Kidney (tissue), 14 donors: Measurements from ENCODE around the gene NUP98. TPM values are rescaled to one million over a fixed set of nuclear protein-coding genes. Genes with fewer than 3 reads are reported as not detected.

Experiments
- DNase-seq, 5 donors: peaks; one replicate each; pipeline ENCODE4 v3.0.0-alpha.2; 2013 to 2020
- FAIRE-seq: peaks from 2 replicates; lab custom pipeline; 2012; peaks lifted over from hg19 to GRCh38; lab: Jason Lieb, UNC
- H3K27ac ChIP-seq, 2 donors: one replicate each; pipeline ENCODE4 v1.7.0; 2013; ENCODE audit warnings: low read depth in 2 of 2, low read length in 2 of 2, inconsistent platforms in 1 of 2
- H3K27me3 ChIP-seq: one replicate; pipeline ENCODE4 v1.7.1; 2013; ENCODE audit warnings: low read length, inconsistent platforms; ENCODE audit not compliant: control insufficient read depth, insufficient read depth
- H3K36me3 ChIP-seq, 3 donors: one replicate each; pipeline versions ENCODE4 v1.7.0 to v1.7.1; 2013; ENCODE audit warnings: low read length in 3 of 3, control low read depth in 1 of 3, inconsistent platforms in 1 of 3; ENCODE audit not compliant: insufficient read depth in 3 of 3, control insufficient read depth in 2 of 3
- H3K4me1 ChIP-seq, 3 donors: one replicate each; pipeline versions ENCODE4 v1.7.0 to v1.7.1; 2013; ENCODE audit warnings: low read length in 3 of 3, inconsistent platforms in 1 of 3, low read depth in 1 of 3; ENCODE audit not compliant: control insufficient read depth in 2 of 3, insufficient read depth in 2 of 3
- H3K4me3 ChIP-seq, 3 donors: one replicate each; pipeline versions ENCODE4 v1.7.0 to v1.8.1; 2013; ENCODE audit warnings: low read length in 3 of 3, control low read depth in 1 of 3, inconsistent platforms in 1 of 3
- H3K9ac ChIP-seq, 3 donors: one replicate each; pipeline versions ENCODE4 v1.7.0 to v1.7.1; 2013; ENCODE audit warnings: low read length in 3 of 3, control low read depth in 1 of 3, inconsistent platforms in 1 of 3
- H3K9me3 ChIP-seq, 3 donors: one replicate each; pipeline versions ENCODE4 v1.7.0 to v1.7.1; 2013; ENCODE audit warnings: low read length in 3 of 3, control low read depth in 1 of 3, inconsistent platforms in 1 of 3; ENCODE audit not compliant: control insufficient read depth in 2 of 3, insufficient read depth in 1 of 3
- intact Hi-C: fragments of 100-400 bp; cut with DNase I; formaldehyde crosslinking; loops from one replicate; pipeline ENCODE4 v1.11.1; 2022
- polyA plus RNA-seq: library from polyadenylated mRNA; stranded (reverse); fragments of 350-450 nt; fragmentation: Illumina TruSeq; extraction: RNeasy Lipid Tissue Mini Kit (QIAGEN cat#74804); gene quantifications from one replicate; pipeline ENCODE4 v1.2.3, GENCODE V29; 2014; ENCODE audit warnings: low read depth, low replicate concordance; ENCODE audit not compliant: insufficient read depth
- total RNA-seq: library from RNA; stranded (reverse); fragmentation: NEBNext Ultra II Directional; extraction: Animal tissue kit (Norgen Biotek cat#: 25700); gene quantifications from one replicate; pipeline ENCODE4 v1.2.1, GENCODE V29; 2021
- TF ChIP-seq, protein P1 (sequence below): IDR thresholded peaks from 3 replicates; pipeline ENCODE4 v1.5.1; 2012; ENCODE audit warnings: mild to moderate bottlenecking, moderate library complexity, borderline replicate concordance; ENCODE audit not compliant: insufficient read depth; ENCODE audit errors: extremely low read depth
- donor health status: control.
- donor health status: control.
- donor health status: control.
- donor health status: control.
- donor health status: control.
- donor health status: DM: yes; HTN: yes; CAD: no.
- donor health status: Normal renal cell carcinoma (clear cell type).

NUP98 gene
- total and polyA plus RNA-seq, 2 donors from 2014 or later, result 23.8 to 67.6 TPM

DNA sequence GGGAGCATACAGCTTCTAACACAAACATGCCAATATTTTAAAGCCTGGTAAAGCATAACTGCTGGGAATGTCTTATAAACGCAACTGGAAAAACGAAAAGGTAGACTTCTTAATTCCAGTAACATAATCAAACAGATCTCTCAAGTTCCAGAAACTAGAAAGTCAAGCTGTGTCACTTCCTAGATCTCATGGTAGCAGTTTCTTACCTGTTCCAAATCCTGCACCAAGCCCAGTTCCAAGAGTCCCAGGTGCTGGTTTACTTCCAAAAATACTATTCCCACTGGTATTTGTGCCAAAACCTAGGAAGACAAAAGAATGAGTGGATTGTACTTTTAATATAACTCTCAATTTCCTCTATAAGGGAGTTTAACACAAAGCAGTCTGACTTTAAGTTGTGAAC, 44.2 kb downstream of the NUP98 start:
- no peaks in the 10 kb centered on the region for H3K9me3 ChIP-seq
- peaks cover 11 to 29% (median 19%) of the 10 kb centered on the region in 3 donors for H3K36me3 ChIP-seq
- FAIRE-seq (no peak), DNase-seq (no peak)
- H3K9ac ChIP-seq, result no peak overlapping the region
- no peak overlapping the region for H3K27ac ChIP-seq
- no peaks in the 10 kb centered on the region for H3K4me1 ChIP-seq
- intact Hi-C loops, result no loop called here
- no peak overlapping the region for H3K4me3 ChIP-seq
- no peaks in the 10 kb centered on the region for H3K27me3 ChIP-seq
- TF ChIP-seq, protein P1, sequence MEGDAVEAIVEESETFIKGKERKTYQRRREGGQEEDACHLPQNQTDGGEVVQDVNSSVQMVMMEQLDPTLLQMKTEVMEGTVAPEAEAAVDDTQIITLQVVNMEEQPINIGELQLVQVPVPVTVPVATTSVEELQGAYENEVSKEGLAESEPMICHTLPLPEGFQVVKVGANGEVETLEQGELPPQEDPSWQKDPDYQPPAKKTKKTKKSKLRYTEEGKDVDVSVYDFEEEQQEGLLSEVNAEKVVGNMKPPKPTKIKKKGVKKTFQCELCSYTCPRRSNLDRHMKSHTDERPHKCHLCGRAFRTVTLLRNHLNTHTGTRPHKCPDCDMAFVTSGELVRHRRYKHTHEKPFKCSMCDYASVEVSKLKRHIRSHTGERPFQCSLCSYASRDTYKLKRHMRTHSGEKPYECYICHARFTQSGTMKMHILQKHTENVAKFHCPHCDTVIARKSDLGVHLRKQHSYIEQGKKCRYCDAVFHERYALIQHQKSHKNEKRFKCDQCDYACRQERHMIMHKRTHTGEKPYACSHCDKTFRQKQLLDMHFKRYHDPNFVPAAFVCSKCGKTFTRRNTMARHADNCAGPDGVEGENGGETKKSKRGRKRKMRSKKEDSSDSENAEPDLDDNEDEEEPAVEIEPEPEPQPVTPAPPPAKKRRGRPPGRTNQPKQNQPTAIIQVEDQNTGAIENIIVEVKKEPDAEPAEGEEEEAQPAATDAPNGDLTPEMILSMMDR, result no peak

DNA sequence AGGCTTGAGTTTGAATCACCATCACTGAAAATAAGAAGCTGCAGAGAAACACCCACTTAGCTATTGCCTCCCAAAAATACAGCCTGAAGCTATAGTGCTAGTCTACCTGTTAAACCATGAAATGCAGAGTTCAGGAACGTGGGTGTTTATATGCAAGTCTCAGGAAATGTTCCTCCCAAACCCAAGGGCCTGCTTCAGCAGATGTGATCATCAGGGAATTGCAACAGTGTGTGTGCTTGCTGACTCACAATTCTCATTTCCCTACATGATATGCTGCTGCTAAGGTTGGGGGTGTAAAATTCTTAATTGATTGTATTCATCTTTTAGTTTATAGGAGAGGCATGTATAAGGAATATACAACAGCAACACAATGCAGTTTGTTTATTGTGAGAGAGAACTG, 49.6 kb downstream of the NUP98 start:
- Histone ChIP-seq H3K4me1 (no peaks in the 10 kb centered on the region), H3K9ac (no peak overlapping the region), H3K9me3 (no peaks in the 10 kb centered on the region), H3K27ac (no peak overlapping the region), H3K4me3 (no peak overlapping the region), H3K36me3 (peaks cover 11 to 34% (median 17%) of the 10 kb centered on the region in 3 donors), H3K27me3 (no peaks in the 10 kb centered on the region)
- FAIRE-seq (no peak), DNase-seq (no peak)
- TF ChIP-seq, protein P1, result no peak
- intact Hi-C loops, result no loop called here

DNA sequence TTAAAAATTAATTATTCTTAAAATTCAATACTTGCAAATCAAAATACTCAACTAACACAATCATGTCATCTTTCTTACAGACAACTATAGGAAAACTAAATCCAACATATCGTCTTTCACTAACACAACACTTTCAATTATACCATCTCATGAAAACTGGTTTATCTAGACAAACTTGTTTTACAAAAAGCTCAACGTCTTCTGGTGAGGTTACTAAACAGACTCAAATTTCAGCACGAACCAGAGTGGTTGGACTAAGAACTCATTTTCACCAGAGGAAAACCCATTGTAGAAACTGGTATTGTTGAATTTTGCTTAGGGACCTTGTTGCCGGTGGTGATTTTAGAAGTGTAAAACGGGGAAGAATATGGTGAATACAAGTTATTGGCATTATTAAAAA, 52.2 kb downstream of the NUP98 start:
- H3K27me3 ChIP-seq, result no peaks in the 10 kb centered on the region
- TF ChIP-seq, protein P1, result no peak
- no peak overlapping the region for H3K4me3 ChIP-seq
- intact Hi-C loops, result no loop called here
- no peak overlapping the region for H3K27ac ChIP-seq
- DNase-seq (peak in 2 of 5 donors; percentile 14 to 15), FAIRE-seq (no peak)
- H3K9me3 ChIP-seq, result no peaks in the 10 kb centered on the region
- no peaks in the 10 kb centered on the region for H3K4me1 ChIP-seq
- H3K9ac ChIP-seq, result no peak overlapping the region
- H3K36me3 ChIP-seq, result peaks cover 9 to 24% (median 11%) of the 10 kb centered on the region in 3 donors

DNA sequence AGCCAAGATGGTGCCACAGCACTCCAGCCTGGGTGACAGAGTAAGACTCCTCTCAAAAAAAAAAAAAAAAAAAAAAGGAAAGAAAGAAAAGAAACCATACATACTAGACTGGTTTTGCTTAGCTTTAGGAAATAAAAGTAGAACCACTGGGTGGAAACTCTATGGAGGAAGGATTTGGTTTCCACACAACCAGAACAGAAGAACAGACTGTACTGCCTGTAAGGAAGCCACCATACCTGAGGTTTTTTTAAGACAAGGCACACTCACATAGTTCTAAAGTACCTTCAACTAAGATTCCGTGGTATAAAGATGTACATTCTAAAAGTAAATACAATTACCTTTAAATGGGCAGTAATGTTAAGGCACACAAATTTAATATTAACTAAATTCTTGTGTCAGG, 58.6 kb downstream of the NUP98 start:
- H3K4me1 ChIP-seq, result no peaks in the 10 kb centered on the region
- TF ChIP-seq, protein P1, result no peak
- H3K27ac ChIP-seq, result no peak overlapping the region
- H3K4me3 ChIP-seq, result no peak overlapping the region
- H3K9me3 ChIP-seq, result no peaks in the 10 kb centered on the region
- intact Hi-C loops, result no loop called here
- no peak for DNase-seq
- H3K36me3 ChIP-seq, result peaks cover 9 to 24% (median 11%) of the 10 kb centered on the region in 3 donors
- FAIRE-seq, result no peak
- no peak overlapping the region for H3K9ac ChIP-seq
- H3K27me3 ChIP-seq, result no peaks in the 10 kb centered on the region
